Right atrium auricular region (tissue), 2 donors: ENCODE data around the gene CNIH4. TPM values are rescaled to one million over a fixed set of nuclear protein-coding genes. Genes with fewer than 3 reads are reported as not detected.
"Not testable (repeated sequence)": the region's sequence is repeated elsewhere in the genome, so short reads cannot be mapped to it uniquely, and the experiment has no call there.

Source experiments
- DNase-seq: peaks from one replicate; pipeline ENCODE4 v3.0.0-alpha.2; 2019; ENCODE audit warnings: low spot score
- H3K27ac ChIP-seq, 2 donors: fragments of 200-600 bp; sonication (generic); 1 replicate in 1 of 2; 2 replicates in 1 of 2; pipeline ENCODE4 v1.5.1; 2016 to 2019
- H3K27me3 ChIP-seq, 2 donors: fragments of 200-600 bp; sonication (generic); one replicate each; pipeline versions ENCODE4 v1.5.1 to v1.6.0; 2017 to 2019
- H3K36me3 ChIP-seq: fragments of 200-600 bp; sonication (generic); one replicate; pipeline ENCODE4 v1.5.1; 2016
- H3K4me1 ChIP-seq, 2 donors: fragments of 200-600 bp; sonication (generic); one replicate each; pipeline versions ENCODE4 v1.5.1 to v1.6.0; 2017 to 2019
- H3K4me3 ChIP-seq, 2 donors: fragments of 200-600 bp; sonication (generic); 1 replicate in 1 of 2; 2 replicates in 1 of 2; pipeline ENCODE4 v1.5.1; 2017 to 2019; ENCODE audit warnings: mild to moderate bottlenecking in 1 of 2, moderate library complexity in 1 of 2
- H3K9me3 ChIP-seq, 2 donors: fragments of 200-600 bp; sonication (generic); one replicate each; pipeline ENCODE4 v1.5.1; 2019
- total RNA-seq, 2 donors: library from RNA; depleted of rRNA; stranded (reverse); fragments of >200 nt; gene quantifications; one replicate each; pipeline ENCODE4 v1.1.0, GENCODE V29; 2016
- TF ChIP-seq, protein P1 (sequence below), 2 donors: fragments of 200-600 bp; sonication (generic); IDR thresholded peaks; one replicate each; pipeline ENCODE4 v1.5.1; 2019; ENCODE audit warnings: antibody characterized with exemption in 2 of 2

CNIH4 gene
- total RNA-seq, 2 donors from 2014 or later, result 18.2 to 22.4 TPM

DNA sequence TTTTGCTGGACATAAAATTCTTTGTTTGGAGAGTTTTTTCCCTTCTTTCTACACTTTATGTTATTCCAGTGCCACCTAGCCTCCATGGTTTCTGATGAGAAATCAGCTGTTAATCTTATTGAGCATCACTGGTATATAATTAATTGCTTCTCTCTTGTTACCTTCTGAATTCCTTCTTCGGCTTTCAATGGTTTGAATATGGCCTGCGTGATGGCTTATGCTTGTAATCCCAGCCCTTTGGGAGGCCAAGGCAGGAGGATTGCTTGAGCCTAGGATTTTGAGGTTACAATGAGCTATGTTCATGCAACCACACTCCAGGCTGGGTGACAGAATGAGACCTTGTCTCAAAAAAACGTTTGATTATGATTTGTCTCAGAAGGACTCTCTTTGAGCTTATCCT lies 13.0 kb upstream of the CNIH4 start:
- no peaks in the 10 kb centered on the region for H3K36me3 ChIP-seq
- H3K4me1 ChIP-seq, result peaks cover 0 to 4% of the 10 kb centered on the region in 2 donors
- TF ChIP-seq, protein P1, sequence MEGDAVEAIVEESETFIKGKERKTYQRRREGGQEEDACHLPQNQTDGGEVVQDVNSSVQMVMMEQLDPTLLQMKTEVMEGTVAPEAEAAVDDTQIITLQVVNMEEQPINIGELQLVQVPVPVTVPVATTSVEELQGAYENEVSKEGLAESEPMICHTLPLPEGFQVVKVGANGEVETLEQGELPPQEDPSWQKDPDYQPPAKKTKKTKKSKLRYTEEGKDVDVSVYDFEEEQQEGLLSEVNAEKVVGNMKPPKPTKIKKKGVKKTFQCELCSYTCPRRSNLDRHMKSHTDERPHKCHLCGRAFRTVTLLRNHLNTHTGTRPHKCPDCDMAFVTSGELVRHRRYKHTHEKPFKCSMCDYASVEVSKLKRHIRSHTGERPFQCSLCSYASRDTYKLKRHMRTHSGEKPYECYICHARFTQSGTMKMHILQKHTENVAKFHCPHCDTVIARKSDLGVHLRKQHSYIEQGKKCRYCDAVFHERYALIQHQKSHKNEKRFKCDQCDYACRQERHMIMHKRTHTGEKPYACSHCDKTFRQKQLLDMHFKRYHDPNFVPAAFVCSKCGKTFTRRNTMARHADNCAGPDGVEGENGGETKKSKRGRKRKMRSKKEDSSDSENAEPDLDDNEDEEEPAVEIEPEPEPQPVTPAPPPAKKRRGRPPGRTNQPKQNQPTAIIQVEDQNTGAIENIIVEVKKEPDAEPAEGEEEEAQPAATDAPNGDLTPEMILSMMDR (IDR thresholded peaks at IDR 0.05), result no peak
- H3K4me3 ChIP-seq, result no peak overlapping the region
- H3K9me3 ChIP-seq, result peaks cover 0 to 14% of the 10 kb centered on the region in 2 donors
- H3K27ac ChIP-seq, result no peak overlapping the region
- DNase-seq, result no peak
- H3K27me3 ChIP-seq, result no peaks in the 10 kb centered on the region

DNA sequence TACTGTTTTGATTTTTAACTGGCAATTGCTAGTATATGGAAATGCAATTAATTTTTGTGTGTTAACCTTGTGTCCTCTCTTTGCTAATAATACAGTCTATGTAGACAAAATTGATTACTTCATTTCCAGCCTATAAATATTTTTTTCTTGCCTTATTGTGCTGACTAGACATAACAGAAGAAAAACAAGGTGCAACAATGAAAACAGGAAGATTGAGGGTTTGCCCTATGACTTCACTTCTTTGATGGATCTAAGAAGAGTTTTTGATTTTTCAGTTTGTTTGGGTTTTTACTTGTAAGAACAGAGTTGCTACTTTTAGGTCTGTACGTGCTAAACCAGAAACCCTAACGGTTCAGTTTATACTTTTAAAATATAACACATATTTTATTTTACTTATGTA lies 8.5 kb upstream of the CNIH4 start:
- peaks cover 0 to 14% of the 10 kb centered on the region in 2 donors for H3K9me3 ChIP-seq
- H3K36me3 ChIP-seq, result no peaks in the 10 kb centered on the region
- TF ChIP-seq, protein P1 (IDR thresholded peaks at IDR 0.05), result no peak
- H3K27ac ChIP-seq, result no peak overlapping the region
- no peaks in the 10 kb centered on the region for H3K27me3 ChIP-seq
- no peaks in the 10 kb centered on the region for H3K4me1 ChIP-seq
- no peak for DNase-seq
- no peak overlapping the region for H3K4me3 ChIP-seq

DNA sequence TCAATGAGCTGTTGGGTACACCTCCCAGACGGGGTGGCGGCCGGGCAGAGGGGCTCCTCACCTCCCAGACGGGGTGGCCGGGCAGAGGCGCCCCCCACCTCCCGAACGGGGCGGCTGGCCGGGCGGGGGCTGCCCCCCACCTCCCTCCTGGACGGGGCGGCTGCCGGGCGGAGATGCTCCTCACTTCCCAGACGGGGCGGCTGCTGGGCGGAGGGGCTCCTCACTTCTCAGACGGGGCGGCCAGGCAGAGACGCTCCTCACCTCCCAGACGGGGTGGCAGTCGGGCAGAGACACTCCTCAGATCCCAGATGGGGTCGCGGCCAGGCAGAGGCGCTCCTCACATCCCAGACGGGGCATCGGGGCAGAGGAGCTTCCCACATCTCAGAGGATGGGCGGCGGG lies 7.0 kb upstream of the CNIH4 start:
- not testable (repeated sequence) for H3K4me3 ChIP-seq, H3K36me3 ChIP-seq, H3K9me3 ChIP-seq, H3K27ac ChIP-seq, H3K4me1 ChIP-seq, DNase-seq, H3K27me3 ChIP-seq

DNA sequence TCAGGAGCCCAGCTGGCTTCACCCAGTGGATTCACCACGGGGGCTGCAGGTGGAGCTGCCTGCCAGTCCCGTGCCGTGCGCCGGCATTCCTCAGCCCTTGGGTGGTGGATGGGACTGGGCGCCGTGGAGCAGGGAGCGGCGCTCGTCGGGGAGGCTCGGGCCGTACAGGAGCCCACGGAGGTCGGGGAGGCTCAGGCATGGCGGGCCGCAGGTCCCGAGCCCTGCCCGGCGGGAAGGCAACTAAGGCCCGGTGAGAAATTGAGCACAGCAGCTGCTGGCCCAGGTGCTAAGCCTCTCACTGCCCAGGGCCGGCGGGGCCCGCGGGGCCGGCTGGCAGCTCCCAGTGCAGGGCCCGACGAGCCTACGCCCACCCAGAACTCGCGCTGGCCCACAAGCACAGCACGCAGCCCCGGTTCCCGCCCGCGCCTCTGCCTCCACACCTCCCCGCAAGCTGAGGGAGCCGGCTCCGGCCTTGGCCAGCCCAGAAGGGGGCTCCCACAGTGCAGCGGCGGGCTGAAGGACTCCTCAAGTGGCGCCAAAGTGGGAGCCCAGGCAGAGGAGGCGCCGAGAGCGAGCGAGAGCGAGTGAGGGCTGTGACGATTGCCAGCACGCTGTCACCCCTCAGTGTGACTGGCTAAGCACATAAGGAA lies 4.1 kb upstream of the CNIH4 start:
- H3K4me3 ChIP-seq, H3K4me1 ChIP-seq, DNase-seq, H3K27ac ChIP-seq, H3K36me3 ChIP-seq, H3K9me3 ChIP-seq, H3K27me3 ChIP-seq: not testable (repeated sequence)

DNA sequence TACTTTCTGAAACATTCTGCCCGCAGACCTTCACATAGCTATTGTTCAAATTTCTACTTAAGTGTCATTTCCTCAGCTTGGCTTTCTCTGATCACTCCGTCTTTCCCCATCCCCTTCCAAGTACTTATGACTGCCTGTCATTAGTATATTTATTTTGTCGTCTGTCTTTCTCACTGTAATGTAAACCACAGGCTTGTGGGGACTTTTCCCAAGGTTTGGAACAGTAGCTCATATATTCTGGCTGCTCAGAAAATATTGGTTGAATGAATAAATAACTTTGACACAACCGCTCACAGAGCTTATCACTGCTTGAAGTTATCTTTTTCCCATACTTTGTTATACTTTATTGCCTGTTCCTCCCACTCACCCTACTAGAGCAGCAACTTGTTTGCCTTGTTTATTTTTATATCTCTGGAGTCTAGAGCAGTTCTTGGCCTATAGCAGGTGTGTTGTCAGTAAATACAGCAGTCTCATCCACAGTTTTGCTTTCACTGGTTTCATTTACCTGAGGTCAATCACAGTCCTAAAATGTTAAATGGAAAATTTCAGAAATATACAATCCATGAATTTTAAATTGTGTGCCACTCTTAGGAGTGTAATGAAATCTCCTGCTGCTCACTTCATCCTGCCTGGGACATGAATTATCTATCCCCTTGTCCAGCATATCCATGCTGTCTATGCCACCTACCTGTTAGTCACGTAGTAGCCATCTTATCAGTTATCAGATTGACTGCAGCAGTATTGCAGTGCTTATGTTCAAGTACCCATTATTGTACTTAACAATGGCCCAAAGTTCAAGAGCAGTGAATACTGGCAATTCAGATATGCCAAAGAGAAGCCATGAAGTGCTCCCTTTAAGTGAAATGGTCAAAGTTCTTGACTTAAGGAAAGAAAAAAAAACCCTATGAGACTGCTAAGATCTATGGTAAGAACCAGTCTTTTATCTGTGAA lies 2.4 kb upstream of the CNIH4 start:
- DNase-seq, result no peak

DNA sequence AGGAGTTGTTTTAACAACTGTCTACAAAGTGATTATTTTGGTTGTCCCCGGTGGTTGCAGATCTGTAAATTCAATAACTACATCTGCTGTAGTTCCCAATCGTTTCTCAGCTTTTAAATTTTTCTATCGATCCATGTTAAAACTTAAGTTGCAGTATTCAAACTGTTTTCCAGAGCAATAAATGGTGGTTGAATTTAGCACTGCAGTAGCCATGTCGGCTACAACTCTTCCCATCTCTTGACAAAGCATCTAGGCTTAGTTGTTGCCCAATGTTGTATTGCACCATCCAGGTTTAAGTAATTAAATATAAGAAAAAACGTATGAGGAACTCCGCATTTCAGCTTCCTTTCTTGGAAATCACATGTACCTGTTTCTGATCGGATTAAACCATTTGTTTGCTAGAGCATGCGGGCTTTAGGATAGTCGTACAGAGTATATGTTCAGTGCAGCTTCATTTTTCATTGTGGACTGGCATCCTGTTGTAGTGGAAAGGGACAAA lies 996 bp downstream of the CNIH4 start:
- H3K9me3 ChIP-seq, result no peaks in the 10 kb centered on the region
- H3K4me3 ChIP-seq, result peak overlapping the region; percentile 86 to 87

More for the DNA sequence above, 2.4 kb upstream of the CNIH4 start:
- Histone ChIP-seq H3K27ac (no peak overlapping the region), H3K36me3 (no peaks in the 10 kb centered on the region), H3K9me3 (no peaks in the 10 kb centered on the region), H3K4me3 (no peak overlapping the region), H3K4me1 (peaks cover 0 to 12% of the 10 kb centered on the region in 2 donors), H3K27me3 (no peaks in the 10 kb centered on the region)
- TF ChIP-seq, protein P1 (IDR thresholded peaks at IDR 0.05), result no peak

More for the DNA sequence above, 996 bp downstream of the CNIH4 start:
- TF ChIP-seq, protein P1 (IDR thresholded peaks at IDR 0.05), result no peak
- no peaks in the 10 kb centered on the region for H3K27me3 ChIP-seq
- H3K4me1 ChIP-seq, result peaks cover 0 to 17% of the 10 kb centered on the region in 2 donors
- no peaks in the 10 kb centered on the region for H3K36me3 ChIP-seq
- DNase-seq, result no peak
- peak overlapping the region; percentile 89 to 94 for H3K27ac ChIP-seq
